22Rv1 (cell line): ENCODE results near the gene MACF1.

ENCODE experiments used
- CTCF ChIP-seq: fragments of 450-650 bp; IDR thresholded peaks from 2 replicates; pipeline ENCODE4 v1.5.1; 2017; ENCODE audit warnings: mild to moderate bottlenecking
- ZFX ChIP-seq: fragments of 450-650 bp; IDR thresholded peaks from 2 replicates; pipeline ENCODE4 v1.6.1; 2017; ENCODE audit warnings: antibody characterized with exemption, borderline replicate concordance

- no peak for TF ChIP-seq CTCF
- TF ChIP-seq ZFX = no peak
Observed at GRCh38 chr1:39440856-39441255, 236.4 kb downstream of the MACF1 start.
